Panc1 (cell line): ENCODE data around the gene ERCC5.

ENCODE experiments used
- POLR2AphosphoS5 ChIP-seq: IDR thresholded peaks from 2 replicates; pipeline ENCODE4 v1.6.1; 2012; ENCODE audit warnings: mild to moderate bottlenecking, low read depth, low read length, moderate library complexity
- SIN3A ChIP-seq: IDR thresholded peaks from 2 replicates; pipeline ENCODE4 v1.6.1; 2012; ENCODE audit warnings: low read depth, mild to moderate bottlenecking, low read length, moderate library complexity, borderline replicate concordance; ENCODE audit not compliant: insufficient read depth
- TCF7L2 ChIP-seq: IDR thresholded peaks from 2 replicates; pipeline ENCODE4 v1.6.1; 2011; ENCODE audit warnings: mild to moderate bottlenecking, low read depth, low read length, inconsistent platforms
- TF ChIP-seq, protein P1 (sequence below), 2 experiments: IDR thresholded peaks; 2 replicates each; pipeline ENCODE4 v1.6.1; 2011 to 2012; ENCODE audit warnings: low read depth in 2 of 2, control low read depth in 1 of 2, low read length in 1 of 2, mild to moderate bottlenecking in 1 of 2, moderate library complexity in 1 of 2; ENCODE audit not compliant: insufficient read depth in 1 of 2
- TF ChIP-seq, protein P2 (sequence below): fragments of 450-650 bp; IDR thresholded peaks from 2 replicates; pipeline ENCODE4 v1.5.1; 2017; ENCODE audit warnings: mild to moderate bottlenecking

DNA sequence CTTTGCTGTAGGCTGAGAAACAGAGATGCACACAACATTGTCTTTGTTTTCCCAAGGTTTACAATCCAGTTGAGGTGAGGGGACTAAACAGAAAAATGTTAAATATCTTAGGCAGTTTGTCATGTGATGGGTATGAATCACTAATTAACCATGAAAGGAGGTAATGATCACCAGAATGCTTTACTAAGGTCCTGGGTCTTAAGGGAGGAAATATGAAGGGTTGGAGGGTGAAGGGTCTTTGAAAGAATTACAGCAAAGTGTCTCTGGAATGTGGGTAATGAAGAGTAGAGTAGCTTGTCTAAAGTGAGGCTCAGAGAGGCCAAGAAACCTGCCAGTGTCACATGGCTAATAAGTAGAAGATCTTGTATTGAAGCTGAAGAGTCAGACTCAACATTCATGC lies 27.9 kb upstream of the ERCC5 start:
- TF ChIP-seq, protein P1, sequence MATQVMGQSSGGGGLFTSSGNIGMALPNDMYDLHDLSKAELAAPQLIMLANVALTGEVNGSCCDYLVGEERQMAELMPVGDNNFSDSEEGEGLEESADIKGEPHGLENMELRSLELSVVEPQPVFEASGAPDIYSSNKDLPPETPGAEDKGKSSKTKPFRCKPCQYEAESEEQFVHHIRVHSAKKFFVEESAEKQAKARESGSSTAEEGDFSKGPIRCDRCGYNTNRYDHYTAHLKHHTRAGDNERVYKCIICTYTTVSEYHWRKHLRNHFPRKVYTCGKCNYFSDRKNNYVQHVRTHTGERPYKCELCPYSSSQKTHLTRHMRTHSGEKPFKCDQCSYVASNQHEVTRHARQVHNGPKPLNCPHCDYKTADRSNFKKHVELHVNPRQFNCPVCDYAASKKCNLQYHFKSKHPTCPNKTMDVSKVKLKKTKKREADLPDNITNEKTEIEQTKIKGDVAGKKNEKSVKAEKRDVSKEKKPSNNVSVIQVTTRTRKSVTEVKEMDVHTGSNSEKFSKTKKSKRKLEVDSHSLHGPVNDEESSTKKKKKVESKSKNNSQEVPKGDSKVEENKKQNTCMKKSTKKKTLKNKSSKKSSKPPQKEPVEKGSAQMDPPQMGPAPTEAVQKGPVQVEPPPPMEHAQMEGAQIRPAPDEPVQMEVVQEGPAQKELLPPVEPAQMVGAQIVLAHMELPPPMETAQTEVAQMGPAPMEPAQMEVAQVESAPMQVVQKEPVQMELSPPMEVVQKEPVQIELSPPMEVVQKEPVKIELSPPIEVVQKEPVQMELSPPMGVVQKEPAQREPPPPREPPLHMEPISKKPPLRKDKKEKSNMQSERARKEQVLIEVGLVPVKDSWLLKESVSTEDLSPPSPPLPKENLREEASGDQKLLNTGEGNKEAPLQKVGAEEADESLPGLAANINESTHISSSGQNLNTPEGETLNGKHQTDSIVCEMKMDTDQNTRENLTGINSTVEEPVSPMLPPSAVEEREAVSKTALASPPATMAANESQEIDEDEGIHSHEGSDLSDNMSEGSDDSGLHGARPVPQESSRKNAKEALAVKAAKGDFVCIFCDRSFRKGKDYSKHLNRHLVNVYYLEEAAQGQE (IDR thresholded peaks at IDR 0.05; ENCODE audit: insufficient read depth in 1 of 2, low read depth in 2 of 2, low read length in 1 of 2), result no peak
- no peak for TF ChIP-seq SIN3A
- TF ChIP-seq, protein P2, sequence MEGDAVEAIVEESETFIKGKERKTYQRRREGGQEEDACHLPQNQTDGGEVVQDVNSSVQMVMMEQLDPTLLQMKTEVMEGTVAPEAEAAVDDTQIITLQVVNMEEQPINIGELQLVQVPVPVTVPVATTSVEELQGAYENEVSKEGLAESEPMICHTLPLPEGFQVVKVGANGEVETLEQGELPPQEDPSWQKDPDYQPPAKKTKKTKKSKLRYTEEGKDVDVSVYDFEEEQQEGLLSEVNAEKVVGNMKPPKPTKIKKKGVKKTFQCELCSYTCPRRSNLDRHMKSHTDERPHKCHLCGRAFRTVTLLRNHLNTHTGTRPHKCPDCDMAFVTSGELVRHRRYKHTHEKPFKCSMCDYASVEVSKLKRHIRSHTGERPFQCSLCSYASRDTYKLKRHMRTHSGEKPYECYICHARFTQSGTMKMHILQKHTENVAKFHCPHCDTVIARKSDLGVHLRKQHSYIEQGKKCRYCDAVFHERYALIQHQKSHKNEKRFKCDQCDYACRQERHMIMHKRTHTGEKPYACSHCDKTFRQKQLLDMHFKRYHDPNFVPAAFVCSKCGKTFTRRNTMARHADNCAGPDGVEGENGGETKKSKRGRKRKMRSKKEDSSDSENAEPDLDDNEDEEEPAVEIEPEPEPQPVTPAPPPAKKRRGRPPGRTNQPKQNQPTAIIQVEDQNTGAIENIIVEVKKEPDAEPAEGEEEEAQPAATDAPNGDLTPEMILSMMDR, result no peak
- no peak for TF ChIP-seq POLR2AphosphoS5
- no peak for TF ChIP-seq TCF7L2
